ENCODE results near the gene CEP55. TPM values are rescaled to one million over a fixed set of nuclear protein-coding genes. Genes with fewer than 3 reads are reported as not detected.
"Not testable (repeated sequence)": the region's sequence is repeated elsewhere in the genome, so short reads cannot be mapped to it uniquely, and the experiment has no call there.

The CEP55 gene
- total RNA-seq, 1 donor from 2014 or later, result 0.16 TPM

DNA sequence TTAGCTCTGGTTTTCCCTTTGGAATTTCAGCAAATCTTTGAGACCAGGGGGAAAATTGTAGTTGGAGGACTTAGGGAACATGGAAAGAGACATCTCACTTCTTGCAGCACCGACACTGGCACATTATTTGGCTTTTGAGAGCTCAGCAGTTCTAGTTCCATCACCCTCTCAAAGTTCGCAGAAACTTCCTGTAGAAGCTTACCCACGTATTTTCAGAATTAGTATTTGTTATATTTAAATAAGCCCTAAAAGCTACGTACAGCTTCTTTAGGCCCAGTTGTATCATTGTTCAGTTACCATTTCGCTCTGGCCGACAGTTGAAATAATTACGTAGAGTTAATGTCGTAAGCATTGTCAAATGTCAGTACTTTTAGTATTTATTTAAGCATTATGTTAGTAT, 13.4 kb downstream of the CEP55 start:
- no peak for DNase-seq (ENCODE audit: low spot score)

DNA sequence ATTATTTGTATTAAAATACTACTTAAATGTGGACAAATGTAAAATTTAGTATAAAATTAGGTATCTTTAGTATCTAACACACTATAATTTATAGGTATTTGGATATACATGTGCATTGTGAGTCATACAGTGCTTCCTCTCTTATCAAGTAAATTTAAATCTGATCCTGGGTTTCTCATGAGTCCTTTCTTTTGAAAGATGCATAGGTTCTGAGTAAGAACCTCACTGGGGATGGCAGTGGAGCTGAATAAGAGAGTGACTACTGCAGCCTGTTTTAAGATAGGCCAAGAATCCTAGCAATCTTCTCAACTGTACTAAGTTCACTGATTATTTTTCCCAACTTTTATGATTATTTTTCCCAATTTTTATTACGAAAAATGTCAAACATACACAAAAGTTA, 16.2 kb downstream of the CEP55 start:
- no peak for DNase-seq (ENCODE audit: low spot score)

DNA sequence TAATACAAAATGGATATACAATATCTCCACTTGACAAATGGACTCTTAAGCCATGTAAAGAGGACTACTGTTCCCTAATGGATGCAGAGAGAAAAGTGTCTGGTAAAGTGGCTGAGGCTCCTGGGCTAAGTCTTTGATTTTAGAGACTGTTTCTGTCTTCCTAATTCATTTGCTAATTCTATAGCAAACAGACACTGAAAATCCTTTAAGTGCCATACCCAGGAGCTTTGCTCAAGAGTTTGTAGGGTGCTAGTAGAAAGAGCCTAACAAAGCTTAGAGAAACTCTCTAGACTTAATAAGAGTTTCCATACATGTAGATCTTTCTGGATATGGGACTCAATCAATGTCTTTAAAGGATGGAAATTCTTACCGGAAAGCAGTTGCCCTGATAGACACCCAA, 16.7 kb downstream of the CEP55 start:
- DNase-seq (ENCODE audit: low spot score), result no peak

DNA sequence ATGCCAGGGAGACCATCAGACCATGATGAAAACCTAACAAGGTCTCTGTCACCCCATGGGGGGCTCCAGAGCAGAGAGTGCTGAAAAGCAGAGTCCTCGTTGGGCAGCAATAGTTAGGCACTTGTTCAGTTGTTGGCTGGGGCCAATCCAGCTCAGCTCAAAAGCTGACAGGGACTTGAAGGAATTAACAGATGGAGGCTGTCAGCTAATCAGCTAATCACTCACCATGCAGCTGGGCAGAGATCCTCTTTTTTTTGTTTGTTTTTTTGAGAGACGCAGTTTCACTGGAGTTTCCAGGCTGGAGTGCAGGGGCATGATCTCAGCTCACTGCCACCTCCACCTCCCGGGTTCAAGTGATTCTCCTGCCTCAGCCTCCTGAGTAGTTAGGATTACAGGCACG, 18.1 kb downstream of the CEP55 start:
- no peak for DNase-seq (ENCODE audit: low spot score)

DNA sequence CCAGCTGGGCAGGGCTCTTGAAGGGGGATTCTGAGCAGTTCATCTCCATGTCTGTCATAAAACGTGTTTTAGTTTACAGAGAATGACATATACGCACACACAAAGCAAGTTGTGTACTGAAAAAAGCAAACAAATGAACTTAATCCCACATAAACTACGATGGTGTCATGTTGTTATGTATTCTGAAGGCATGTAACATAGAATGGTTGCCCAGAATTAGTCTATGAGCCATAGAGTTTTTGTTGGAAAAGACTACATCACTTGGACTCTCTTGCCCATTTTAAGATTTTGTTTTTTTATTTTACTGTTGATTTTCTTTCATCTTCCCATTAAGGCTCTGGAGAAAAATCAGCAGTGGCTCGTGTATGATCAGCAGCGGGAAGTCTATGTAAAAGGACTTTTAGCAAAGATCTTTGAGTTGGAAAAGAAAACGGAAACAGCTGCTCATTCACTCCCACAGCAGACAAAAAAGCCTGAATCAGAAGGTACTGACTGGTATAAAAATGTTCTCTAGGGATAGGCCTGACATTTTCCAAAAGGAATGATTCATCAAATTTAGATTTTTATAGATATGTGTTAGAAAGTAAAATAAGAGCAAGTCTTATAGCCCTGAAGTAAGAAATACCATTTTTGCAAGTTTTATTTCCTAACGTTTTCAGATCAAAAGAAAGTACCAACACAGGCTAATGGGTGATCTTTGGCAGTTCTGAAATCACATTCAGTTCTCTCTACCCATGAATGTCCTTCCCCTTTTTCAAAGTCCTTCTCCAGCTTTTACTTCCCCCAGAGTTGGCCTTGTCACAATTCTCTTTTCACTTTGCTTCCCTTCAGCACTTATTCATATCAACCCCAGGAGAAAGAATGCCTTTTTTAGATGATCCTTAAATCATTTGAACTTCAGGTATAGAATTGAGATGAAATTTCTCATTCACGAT, 18.9 kb downstream of the CEP55 start:
- no peak for DNase-seq (ENCODE audit: low spot score)

DNA sequence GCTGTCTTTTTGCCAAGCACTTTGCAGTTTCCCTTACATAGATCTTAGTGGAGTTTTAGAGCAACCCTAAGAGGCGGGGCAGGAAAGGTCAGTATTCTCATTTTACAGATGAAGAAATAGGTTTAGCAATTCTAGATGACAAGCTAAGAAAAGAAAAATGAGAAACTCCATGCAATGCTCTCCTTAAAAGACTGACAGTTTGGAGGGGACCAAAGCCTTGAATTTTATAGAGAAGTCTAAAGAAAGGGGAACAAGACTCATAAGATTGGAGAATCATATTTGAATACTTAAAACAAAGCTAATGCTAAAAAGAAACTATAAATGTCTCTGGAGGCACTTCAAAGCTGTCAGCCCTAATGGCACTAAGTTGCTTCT, 19.6 kb downstream of the CEP55 start:
- no peak for DNase-seq (ENCODE audit: low spot score)

DNA sequence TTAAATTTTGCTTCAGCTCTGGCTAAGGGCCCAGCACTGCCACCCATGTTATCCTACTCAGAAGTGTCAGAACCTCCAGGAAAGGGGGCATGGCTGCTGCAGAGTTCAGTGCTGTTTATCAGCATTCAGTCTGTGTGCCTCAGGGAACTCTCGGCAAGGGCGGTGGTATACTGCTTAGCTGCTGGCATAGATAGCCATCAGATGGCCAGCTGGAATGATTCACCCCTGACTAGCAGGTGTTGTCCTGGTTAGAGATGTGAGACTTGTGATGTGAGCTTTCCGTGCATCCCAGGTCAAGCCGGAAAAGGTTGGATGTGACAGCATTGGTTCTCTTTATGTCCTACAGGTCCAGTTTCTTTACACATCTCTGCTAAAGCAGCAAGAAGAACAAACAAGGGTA, 22.1 kb downstream of the CEP55 start:
- DNase-seq (ENCODE audit: low spot score), result no peak

DNA sequence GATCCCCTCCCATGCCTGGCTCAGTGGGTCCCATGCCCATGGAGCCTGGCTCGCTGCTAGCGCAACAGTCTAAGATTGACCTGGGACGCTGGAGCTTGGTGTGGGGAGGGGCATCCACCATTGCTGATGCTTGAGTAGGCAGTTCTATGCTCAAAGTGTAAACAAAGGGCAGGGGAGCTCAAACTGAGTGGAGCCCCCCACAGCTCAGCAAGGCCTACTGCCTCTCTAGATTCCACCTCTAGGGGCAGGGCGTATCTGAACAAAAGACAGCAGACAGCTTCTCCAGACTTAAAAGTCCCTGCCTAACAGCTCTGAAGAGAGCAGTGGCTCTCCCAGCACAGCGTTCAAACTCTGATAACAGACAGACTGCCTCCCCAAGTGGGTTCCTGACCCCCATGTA, 38.9 kb downstream of the CEP55 start:
- no peak for DNase-seq (ENCODE audit: low spot score)

DNA sequence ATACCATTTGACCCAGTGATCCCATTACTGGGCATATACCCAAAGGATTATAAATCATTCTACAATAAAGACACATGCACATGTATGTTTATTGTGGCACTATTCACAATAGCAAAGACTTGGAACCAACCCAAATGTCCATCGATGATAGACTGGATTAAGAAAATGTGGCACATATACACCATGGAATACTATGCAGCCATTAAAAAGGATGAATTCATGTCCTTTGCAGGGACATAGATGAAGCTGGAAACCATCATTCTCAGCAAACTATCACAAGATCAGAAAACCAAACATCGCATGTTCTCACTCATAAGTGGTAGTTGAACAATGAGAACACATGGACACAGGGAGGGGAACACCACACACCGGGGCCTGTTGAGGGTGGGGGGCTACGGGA, 44.5 kb downstream of the CEP55 start:
- DNase-seq (ENCODE audit: low spot score), result not testable (repeated sequence)

DNA sequence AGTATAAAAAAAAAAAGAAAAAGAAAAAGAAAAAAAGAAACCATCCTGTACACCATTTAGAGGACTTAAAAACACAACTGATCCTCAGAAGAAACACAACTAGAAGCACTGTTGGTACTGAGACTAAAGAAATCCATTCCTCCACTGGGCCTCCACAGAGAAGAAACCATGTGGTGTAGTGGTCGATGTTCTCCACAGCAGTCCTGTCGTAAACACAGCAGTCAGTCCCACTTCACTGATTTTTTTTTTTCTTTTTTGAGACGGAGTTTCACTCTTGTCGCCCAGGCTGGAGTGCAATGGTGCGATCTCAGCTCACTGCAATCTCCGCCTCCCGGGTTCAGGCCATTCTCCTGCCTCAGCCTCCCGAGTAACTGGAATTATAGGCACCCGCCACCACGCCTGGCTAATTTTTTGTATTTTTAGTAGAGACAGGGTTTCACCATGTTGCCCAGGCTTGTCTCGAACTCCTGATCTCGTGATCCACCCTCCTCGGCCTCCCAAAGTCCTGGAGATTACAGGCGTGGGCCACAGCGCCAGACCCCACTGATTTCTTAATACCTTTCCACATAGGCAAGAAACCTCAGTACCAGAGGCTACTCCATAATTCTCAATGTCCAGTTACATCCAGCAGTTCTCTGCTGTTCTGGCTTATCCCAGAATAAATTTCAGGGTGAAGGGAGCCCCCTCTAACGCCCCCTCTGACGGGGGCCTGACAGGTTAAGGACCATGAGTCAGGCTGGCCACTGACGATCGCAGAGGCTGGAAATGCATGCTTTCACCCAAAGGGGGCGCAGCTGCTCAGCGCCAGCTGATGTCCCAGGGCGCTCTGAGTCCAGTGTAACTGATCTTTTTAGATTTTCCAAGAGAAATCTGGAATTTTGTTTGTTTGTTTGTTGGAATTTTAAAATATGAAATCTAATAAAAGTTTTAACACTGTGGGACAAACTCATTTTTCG, 45.3 kb downstream of the CEP55 start:
- no peak for DNase-seq (ENCODE audit: low spot score)

DNA sequence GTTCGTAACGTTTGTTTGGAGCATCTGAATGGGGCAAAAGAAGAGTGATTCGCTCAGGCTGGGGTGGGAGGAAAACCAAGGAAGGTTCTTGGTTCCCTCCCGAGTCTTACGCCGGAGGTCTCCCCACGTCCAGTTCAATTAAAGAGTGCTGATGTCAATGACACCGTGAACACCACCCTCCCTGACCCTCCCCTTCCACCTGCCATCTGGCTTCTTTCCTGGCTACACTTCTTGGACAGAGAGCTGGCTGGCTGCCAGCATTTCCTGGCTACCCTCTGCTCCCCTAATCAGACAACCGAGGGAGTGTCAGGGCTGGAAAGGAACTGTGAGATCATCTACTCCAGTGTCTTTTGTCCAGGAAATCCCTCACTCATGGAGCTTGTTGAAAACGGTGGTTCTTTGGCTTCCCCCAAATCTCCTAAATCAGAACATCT, 46.0 kb downstream of the CEP55 start:
- DNase-seq (ENCODE audit: low spot score), result no peak

DNA sequence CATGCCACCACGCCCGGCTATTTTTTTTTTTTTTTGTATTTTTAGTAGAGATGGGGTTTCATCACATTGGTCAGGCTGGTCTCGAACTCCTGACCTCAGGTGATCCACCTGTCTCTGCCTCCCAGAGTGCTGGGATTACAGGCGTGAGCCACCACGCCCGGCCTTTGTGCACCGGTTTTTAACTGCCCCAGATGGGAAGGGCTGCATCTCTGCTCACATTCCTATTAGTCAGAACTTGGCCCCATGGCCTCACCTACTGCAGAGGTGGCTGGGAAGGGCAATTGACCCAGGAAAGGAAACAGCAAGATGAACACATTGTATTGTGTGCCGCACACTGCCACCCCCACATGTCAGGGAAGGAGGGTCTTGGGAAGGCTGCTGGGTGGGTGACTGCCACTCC, 50.6 kb downstream of the CEP55 start:
- not testable (repeated sequence) for DNase-seq (ENCODE audit: low spot score)

DNA sequence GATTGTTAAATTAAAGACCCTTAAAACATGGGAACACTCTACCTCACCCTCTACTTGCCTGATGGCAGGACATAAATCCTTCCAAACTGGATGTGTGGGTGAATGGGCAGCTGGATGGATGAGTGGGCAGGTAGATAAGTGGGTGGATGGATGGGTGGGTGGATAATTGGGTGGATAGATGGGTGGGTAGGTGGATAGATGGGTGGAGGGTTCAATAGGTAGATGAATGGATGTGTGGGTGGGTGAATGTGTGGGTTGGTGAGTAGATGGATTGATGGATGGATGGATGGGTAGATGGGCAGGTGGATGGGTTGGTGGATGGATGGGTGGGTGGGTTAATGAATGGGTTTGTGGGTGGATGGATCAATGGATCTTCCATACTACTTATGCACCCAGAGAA, 51.1 kb downstream of the CEP55 start:
- no peak for DNase-seq (ENCODE audit: low spot score)

DNA sequence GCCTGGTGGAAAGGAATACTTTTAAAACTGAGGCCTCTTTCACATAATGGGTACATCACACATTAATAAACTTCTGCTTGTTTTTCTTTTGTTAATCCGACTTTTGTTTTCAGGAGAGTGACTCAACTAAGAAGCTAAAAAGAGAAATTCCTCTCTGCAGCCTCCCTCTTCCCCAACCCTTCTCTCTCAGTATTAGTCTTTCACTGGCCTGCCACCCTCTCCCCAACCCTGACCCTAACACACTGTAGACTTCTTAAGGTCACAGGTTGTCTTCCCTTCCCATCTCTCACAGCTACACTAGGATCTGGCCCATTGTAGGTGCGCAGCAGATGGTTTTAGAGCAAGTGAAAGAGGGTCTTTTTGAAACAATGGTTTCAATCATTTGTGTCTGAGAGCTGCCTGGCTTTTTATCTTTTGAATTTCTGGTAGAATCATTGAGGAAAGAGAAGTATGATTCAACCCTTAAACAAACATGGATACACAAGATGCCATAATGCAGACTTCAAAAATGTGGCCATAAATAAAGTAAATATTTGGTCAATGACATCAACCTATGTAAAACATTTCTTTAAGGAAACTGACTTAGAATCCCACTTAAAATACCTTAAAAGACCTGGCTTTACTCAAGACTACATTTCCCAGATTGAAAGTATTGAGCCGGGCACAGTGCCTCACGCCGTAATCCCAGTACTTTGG, 52.1 kb downstream of the CEP55 start:
- no peak for DNase-seq (ENCODE audit: low spot score)

DNA sequence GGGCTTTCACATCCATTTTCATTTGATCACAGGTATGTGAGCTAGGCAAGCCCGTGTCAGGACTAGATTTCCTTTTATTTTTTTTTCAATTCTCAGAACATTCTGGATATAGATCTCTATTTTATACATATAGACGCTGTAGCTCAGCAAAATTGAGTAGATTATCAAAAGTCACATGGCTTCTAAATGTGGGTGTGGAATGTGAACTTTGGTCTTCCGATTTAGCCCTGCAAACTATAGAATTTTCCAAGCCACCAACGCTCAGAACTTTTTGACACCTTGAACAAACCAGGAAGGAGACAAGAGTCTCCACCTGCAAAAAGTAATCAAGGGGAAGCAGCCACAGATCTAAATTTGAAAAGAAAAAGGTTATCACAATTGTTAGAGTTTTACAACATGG, 54.2 kb downstream of the CEP55 start:
- no peak for DNase-seq (ENCODE audit: low spot score)

DNA sequence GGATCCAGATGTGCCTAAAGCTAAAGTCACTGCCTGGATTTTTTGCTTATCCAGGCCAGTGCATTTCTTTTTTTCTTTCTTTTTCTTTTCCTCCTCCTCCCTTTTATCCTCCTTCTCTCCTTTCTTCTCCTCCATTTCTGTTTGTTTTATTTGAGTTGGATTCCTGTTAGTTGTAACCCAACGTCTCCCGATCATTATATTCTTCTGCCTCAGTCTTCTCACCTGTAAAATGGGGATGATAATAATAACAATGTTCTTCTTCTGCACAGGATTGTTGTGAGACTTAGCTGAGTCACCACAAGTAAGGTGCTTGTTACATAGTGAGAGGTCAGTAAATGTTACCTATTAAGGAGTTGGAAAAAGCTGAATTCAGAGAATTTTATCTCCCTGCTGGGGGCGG, 56.4 kb downstream of the CEP55 start:
- DNase-seq (ENCODE audit: low spot score), result no peak

DNA sequence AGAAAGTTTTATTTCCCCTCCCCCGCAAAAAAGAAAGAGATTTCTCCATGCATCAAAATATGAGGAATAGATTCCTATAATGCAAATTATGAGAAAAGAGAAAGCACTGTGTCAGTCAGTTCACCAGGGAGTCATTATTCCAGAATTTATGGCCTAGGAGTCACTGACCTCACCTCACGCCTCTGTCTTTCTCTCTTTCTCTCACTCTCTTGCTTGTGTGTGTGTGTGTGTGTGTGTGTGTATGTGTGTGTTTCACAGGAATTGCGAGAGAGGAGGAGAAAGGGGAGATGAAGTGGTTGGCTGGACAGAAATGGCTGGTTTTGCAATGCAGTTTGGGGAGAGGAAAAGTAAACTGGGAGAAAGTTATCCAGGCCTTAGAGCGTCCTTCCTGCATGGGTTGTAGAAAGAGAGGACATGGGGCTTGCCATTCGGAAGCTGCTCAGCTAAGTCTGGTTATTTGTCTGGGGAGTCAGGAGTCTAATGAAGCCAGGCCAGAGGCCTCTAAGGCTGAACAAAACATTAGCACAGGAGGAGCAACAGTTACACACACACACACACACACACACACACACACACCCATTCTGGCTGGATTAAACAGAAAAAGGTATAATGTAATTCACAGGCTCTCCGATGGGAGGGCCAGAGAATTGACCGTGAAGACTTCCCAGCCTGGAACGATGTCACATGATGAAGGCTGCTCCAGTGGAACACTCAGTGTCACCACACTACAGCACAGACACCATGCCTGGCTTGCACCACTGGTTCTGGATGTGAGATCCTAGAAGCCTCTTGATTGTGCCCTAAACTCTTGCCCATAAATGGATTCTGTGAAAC, 57.3 kb downstream of the CEP55 start:
- DNase-seq (ENCODE audit: low spot score), result no peak

DNA sequence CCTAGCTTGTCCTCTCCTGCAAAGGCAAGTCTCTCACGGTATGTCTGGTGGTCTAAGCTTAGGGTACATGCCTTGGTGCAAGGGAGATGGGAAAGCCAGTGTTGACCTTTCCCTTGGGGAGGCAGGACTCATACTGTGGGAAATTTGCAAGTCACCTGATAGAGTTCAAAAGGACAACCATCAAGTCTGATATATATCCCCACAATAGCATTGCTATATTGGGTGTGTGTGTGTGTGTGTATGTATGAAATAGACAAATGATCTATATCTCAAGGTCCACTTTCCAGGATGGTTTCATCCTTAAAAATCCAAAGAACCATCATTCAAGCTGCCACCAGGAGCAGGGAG, 57.9 kb downstream of the CEP55 start:
- no peak for DNase-seq (ENCODE audit: low spot score)

DNA sequence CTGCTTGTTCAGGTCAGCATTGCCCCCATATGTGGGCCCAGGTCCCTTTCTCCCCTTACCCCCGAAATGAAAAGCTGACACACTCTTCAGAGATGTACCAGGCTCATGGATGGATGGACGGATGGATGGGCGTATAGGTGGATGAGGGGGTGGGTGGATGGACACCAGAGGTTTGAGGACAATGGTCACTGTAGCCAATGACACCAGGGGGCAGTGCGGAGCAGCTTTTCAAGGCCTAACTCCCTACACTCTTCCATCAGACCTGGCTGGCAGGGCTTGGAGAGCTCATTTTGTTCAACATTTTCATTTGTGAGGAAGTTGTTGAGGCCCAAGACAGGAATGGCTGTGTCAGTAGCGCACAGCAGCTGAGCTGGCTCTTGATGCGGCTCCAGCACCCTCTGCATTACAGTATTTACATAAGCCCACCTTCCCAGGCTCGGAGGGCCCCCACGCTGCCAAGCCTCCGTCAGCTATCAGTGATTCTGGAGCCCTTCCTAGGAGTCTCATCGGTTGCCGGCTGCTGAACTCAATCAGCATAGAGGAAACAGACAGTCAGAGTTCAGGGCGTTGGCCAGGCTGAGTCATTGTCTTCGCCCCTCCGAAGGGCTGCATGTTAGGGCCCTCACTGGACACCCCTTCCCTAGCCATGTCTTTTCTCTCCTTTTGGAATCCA, 58.5 kb downstream of the CEP55 start:
- no peak for DNase-seq (ENCODE audit: low spot score)

DNA sequence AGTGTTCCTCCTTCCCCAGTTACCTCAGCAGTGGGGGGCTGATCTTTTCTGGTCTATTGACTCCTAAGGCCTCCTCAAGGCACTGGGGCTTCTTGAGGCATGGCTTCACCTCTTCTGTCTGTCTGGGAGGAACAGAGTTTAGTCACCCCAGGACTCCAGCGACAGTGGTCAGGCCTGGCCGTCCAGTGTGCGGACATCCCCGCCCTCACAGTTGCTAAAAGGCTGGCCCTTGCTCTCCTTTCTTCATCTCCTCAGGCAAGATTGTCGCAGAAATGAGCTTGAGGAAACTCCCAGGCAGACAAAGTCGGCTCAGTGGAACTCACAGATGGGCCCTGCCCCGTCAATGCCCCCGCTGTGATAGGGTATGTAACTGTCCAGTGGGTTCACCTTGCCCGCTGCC, 63.1 kb downstream of the CEP55 start:
- DNase-seq (ENCODE audit: low spot score), result no peak

All from mesenteric fat pad (tissue), 1 donor.